Cardiac muscle cell (in vitro differentiated cells and primary cell): Measurements from ENCODE around the gene KLF6. TPM values are rescaled to one million over a fixed set of nuclear protein-coding genes. Genes with fewer than 3 reads are reported as not detected.
A peak's percentile ranks its signal among the peaks of the same experiment; 100 is the strongest.

Source experiments
- DNase-seq, 2 donors: peaks; one replicate each; pipeline versions ENCODE4 v3.0.0 to v3.0.0-alpha.2; 2010 to 2017; ENCODE audit warnings: low read depth in 1 of 2, low spot score in 1 of 2
- H3K27ac ChIP-seq: fragments of 200-600 bp; sonication (generic); 2 replicates; pipeline ENCODE4 v1.5.1; 2016
- H3K27me3 ChIP-seq: fragments of 200-600 bp; sonication (generic); 2 replicates; pipeline ENCODE4 v1.6.0; 2016; ENCODE audit warnings: control low read depth
- H3K36me3 ChIP-seq: fragments of 200-600 bp; sonication (generic); 2 replicates; pipeline ENCODE4 v1.5.1; 2016; ENCODE audit warnings: control low read depth
- H3K4me1 ChIP-seq: fragments of 200-600 bp; sonication (generic); 2 replicates; pipeline ENCODE4 v1.8.1; 2017; ENCODE audit warnings: low read depth, mild to moderate bottlenecking, mixed run types
- H3K4me3 ChIP-seq: fragments of 200-600 bp; sonication (generic); 2 replicates; pipeline ENCODE4 v1.5.1; 2016; ENCODE audit warnings: mild to moderate bottlenecking
- H3K9me3 ChIP-seq: fragments of 200-600 bp; sonication (generic); 2 replicates; pipeline ENCODE4 v1.5.1; 2017; ENCODE audit warnings: low read depth, mild to moderate bottlenecking, control low read depth
- polyA plus RNA-seq: library from polyadenylated mRNA; unstranded; fragments of >200 nt; fragmentation: Nextera tagmentation; extraction: Ambion mirVana; gene quantifications from 2 replicates; pipeline ENCODE4 v1.2.1, GENCODE V29; 2016
- total RNA-seq: library from RNA; depleted of rRNA; stranded (reverse); fragments of >200 nt; gene quantifications from 2 replicates; pipeline ENCODE4 v1.2.3, GENCODE V29; 2016
- TF ChIP-seq, protein P1 (sequence below): IDR thresholded peaks from 2 replicates; pipeline ENCODE4 v1.5.1; 2012; ENCODE audit warnings: low read depth, mild to moderate bottlenecking, low read length

KLF6 gene
- total and polyA plus RNA-seq, 2 experiments from 2014 or later: 8.4 to 40.3 TPM

DNA sequence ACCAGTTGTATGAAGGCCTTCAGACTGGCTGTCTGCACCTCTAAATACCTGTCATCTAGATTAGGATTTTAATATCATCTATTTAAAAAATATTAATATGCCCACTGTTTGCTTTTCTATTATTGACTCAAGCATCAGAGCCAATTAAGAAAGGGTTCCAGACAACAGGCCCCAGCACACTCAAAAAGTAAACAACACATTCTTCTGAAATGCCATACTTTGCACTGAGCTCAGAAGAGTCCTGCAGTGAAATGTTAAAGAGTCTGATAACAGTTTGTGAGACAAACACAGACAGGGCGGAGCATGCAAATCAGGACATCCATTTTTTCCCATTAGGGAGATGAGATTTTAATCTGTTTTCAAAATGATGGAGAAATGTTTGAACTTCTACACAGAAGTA, 45.9 kb upstream of the KLF6 start:
- H3K27me3 ChIP-seq: no peaks in the 10 kb centered on the region
- no peak overlapping the region for H3K4me3 ChIP-seq
- H3K4me1 ChIP-seq: peaks cover 12% of the 10 kb centered on the region
- TF ChIP-seq, protein P1, sequence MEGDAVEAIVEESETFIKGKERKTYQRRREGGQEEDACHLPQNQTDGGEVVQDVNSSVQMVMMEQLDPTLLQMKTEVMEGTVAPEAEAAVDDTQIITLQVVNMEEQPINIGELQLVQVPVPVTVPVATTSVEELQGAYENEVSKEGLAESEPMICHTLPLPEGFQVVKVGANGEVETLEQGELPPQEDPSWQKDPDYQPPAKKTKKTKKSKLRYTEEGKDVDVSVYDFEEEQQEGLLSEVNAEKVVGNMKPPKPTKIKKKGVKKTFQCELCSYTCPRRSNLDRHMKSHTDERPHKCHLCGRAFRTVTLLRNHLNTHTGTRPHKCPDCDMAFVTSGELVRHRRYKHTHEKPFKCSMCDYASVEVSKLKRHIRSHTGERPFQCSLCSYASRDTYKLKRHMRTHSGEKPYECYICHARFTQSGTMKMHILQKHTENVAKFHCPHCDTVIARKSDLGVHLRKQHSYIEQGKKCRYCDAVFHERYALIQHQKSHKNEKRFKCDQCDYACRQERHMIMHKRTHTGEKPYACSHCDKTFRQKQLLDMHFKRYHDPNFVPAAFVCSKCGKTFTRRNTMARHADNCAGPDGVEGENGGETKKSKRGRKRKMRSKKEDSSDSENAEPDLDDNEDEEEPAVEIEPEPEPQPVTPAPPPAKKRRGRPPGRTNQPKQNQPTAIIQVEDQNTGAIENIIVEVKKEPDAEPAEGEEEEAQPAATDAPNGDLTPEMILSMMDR: no peak
- no peaks in the 10 kb centered on the region for H3K9me3 ChIP-seq
- no peak overlapping the region for H3K27ac ChIP-seq
- DNase-seq: no peak
- no peaks in the 10 kb centered on the region for H3K36me3 ChIP-seq

DNA sequence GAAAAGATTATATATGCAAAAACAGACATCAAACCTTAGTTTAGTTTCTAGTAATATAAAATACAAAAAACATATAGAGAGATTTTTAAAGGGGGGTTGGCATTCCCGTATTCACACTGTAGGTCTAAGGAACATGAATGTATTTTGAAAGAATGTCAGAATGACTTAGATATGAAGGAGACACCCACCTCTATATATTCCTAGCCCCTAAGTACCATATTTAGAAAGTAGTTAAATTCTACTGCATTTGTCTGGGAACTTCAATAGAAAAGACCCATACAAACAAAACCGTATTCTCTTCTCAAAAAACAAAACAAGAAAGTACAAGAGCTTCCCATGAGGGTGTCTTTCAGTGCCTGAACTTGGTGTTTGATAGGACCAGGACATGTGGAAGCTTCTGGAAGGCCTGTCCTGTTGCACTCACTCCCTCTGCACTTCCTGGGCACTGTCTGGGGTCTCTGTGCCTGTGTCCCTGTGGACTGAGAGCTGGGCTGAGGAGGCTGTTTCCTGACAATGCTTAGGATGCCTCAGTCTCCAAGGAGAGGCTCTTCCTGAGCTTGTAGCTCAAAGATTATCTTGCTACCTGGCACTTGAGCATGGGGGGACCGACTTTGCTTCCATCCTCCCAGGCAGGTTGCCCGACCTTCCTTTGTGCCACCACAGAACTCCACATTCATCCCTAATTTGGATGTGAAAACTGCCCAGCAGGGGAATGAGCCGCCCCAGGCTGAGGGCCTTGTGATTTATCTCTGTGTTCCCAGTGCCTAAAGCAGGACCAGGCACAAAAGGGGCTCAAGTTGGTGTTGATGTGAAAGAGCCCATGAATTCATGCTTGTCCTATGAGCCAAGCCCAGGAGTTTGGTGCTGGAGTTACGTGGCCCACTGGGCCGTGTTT, 44.4 kb upstream of the KLF6 start:
- Histone ChIP-seq H3K4me1 (peaks cover 4% of the 10 kb centered on the region), H3K27me3 (no peaks in the 10 kb centered on the region), H3K27ac (no peak overlapping the region), H3K36me3 (no peaks in the 10 kb centered on the region), H3K9me3 (no peaks in the 10 kb centered on the region), H3K4me3 (no peak overlapping the region)
- no peak for DNase-seq
- TF ChIP-seq, protein P1: no peak

DNA sequence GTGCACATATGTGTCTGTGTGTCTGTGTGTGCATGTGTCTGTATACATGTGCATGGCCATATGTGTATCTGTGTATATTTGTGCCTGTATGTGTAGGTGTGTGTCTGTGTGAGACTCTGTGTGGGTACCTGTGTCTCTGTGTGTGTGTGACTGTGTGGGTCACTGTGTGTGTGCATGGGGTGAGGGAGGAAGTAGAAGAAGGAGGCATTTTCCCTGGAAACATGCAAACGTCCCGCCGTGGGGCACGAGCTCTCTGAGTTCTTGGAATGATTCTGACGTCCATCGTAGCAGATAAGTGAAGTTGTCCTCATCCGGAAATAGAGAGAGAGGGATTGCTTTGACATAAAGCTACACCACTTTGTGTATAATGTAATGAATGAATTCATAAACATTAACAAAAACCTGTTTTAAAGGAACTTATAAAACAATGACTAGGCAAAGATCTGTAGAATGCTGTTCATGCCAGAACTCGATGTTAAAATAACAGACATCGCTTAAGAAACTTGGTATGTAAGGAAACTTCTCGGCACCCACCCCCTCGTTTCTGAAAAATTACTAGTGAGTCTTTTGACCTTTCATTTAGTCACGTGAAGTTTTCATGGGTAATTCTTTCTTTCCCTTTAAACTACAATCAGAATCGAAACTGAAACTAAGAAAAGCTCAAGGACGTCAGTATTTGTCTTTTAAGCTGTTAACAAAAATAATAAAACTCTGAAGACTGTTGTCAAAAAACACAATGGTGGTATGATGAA, 43.6 kb upstream of the KLF6 start:
- Histone ChIP-seq H3K9me3 (no peaks in the 10 kb centered on the region), H3K27me3 (no peaks in the 10 kb centered on the region), H3K27ac (no peak overlapping the region), H3K4me3 (no peak overlapping the region), H3K4me1 (peaks cover 4% of the 10 kb centered on the region), H3K36me3 (no peaks in the 10 kb centered on the region)
- DNase-seq: peak in 1 of 2 donors; percentile 81
- TF ChIP-seq, protein P1: no peak

DNA sequence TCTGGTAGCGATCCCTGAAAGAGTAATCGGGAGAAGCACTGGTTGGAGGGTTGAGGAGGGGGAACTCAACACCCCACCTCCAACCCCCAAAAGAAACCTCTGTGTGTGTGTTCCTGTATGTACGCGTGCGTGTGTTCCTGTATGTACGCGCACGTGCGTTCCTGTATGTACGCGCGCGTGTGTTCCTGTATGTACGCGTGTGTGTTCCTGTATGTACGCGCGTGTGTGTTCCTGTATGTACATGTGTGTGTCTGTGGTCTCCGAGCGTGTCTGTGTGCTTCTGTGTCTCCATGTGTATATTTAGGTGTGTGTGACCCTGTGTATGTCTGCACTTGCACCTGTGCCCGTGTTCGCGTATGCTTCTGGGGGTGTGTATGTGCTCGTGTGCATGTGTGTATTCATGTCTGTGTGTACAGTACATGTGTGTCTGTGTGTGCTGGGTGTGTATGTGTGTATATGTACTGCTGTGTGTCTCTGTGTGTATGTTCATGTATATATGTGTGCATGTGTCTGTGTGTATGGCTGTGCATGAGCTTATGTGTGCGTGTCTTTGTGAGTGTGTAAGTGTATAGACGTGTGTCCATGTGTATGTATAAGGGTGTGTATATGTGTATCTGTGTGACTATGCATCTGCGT, 42.9 kb upstream of the KLF6 start:
- no peaks in the 10 kb centered on the region for H3K27me3 ChIP-seq
- no peak for DNase-seq
- H3K4me3 ChIP-seq: no peak overlapping the region
- TF ChIP-seq, protein P1: no peak
- H3K36me3 ChIP-seq: no peaks in the 10 kb centered on the region
- H3K9me3 ChIP-seq: no peaks in the 10 kb centered on the region
- H3K27ac ChIP-seq: no peak overlapping the region
- peaks cover 4% of the 10 kb centered on the region for H3K4me1 ChIP-seq

DNA sequence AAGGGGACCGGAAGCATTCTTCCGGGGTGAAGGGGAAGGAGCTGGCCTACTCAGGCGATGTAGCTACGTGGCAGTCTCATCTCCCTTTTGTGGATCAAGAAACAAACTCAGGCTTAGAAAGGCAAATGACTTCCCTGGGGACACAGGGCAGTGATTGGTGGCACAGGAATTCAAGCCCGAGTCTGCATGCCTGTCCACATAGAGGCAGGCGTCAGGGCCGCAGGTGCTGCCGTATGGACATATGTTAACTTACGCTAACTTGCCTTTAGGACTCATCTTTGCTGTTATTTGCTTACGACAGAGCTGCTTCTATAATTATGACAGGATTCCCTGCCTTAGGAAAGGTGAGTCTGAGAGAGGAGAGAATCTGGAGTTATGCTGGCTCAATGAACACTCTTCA, 42.3 kb upstream of the KLF6 start:
- no peak overlapping the region for H3K27ac ChIP-seq
- TF ChIP-seq, protein P1: no peak
- no peaks in the 10 kb centered on the region for H3K9me3 ChIP-seq
- no peaks in the 10 kb centered on the region for H3K36me3 ChIP-seq
- peaks cover 4% of the 10 kb centered on the region for H3K4me1 ChIP-seq
- no peak overlapping the region for H3K4me3 ChIP-seq
- no peak for DNase-seq
- H3K27me3 ChIP-seq: no peaks in the 10 kb centered on the region
